ENCODE measurements around the gene DST. TPM values are rescaled to one million over a fixed set of nuclear protein-coding genes. Genes with fewer than 3 reads are reported as not detected.

DST gene
- total RNA-seq, result 1 to 10 TPM in 1 of 2 experiments, under 1 TPM in 1; 0.54 to 1.3 TPM

- POLR2A ChIA-PET, result no interaction called here
- ATAC-seq (ENCODE audit: low read depth) (no peak), DNase-seq (no peak)
- H3K27me3 Mint-ChIP-seq, result peaks cover 4% of the 10 kb centered on the region
- H3K36me3 Mint-ChIP-seq, result no peaks in the 10 kb centered on the region
- no peak within 1 kb of the TSS for H3K27ac Mint-ChIP-seq
- no peak within 1 kb of the TSS for H3K4me3 Mint-ChIP-seq
- H3K9me3 Mint-ChIP-seq, result no peaks in the 10 kb centered on the region
- H3K4me1 Mint-ChIP-seq, result no peaks in the 10 kb centered on the region
Measured at GRCh38 chr6:56642366-56643261, at the start of gene DST. DST (minus strand) TSS chr6:56642889.

DNA sequence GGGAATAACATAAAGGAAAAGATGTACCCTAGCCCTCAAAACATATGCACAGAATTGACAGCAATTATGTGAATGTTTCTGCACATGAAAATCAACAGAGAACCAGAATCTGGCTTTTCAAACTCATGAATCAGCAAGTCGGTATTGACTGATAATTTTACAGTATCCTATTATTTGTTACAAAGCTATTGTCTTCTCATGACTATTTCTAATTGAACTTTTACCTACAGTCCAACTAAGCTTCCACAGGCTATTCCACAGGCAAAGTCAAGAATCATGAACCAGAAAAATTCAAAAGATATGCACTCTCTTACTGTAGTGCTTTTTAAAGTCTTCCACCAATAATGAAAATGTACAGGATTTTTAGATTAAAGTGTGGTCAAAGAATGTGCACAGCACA, 49.1 kb upstream of the DST start:
- Mint-ChIP-seq H3K4me3 (no peak overlapping the region), H3K27me3 (peaks cover 10% of the 10 kb centered on the region), H3K9me3 (no peaks in the 10 kb centered on the region), H3K4me1 (no peaks in the 10 kb centered on the region), H3K27ac (no peak overlapping the region), H3K36me3 (no peaks in the 10 kb centered on the region)
- POLR2A ChIA-PET, result no interaction called here
- no peak for DNase-seq
- ATAC-seq (ENCODE audit: low read depth), result no peak

DNA sequence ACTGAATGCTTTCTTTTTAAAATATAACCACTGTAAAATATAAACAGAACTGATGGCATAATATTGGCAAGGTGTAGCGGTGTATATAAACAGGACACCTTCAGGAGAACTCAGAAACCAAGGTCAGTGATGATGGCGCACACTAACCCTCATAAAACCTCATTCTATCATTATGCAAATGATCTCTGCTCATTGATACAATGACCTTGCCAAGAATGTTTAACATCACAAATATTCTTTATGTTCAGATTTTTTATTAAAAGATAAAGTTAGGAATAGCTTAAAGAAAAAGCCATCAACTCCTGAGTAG, 48.6 kb upstream of the DST start:
- H3K36me3 Mint-ChIP-seq, result no peaks in the 10 kb centered on the region
- DNase-seq, result no peak
- no peak for ATAC-seq (ENCODE audit: low read depth)
- no peaks in the 10 kb centered on the region for H3K9me3 Mint-ChIP-seq
- peaks cover 6% of the 10 kb centered on the region for H3K27me3 Mint-ChIP-seq
- no peaks in the 10 kb centered on the region for H3K4me1 Mint-ChIP-seq
- POLR2A ChIA-PET, result no interaction called here
- no peak overlapping the region for H3K4me3 Mint-ChIP-seq
- H3K27ac Mint-ChIP-seq, result no peak overlapping the region

- Mint-ChIP-seq H3K36me3 (no peaks in the 10 kb centered on the region), H3K9me3 (no peaks in the 10 kb centered on the region), H3K27me3 (peaks cover 4% of the 10 kb centered on the region), H3K4me1 (no peaks in the 10 kb centered on the region), H3K4me3 (no peak overlapping the region), H3K27ac (no peak overlapping the region)
- no peak for ATAC-seq (ENCODE audit: low read depth)
- POLR2A ChIA-PET, result no interaction called here
- DNase-seq, result no peak
Measured at GRCh38 chr6:56690519-56691285, 48.0 kb upstream of the DST start.

GRCh38 chr6:56689663-56690062, 47.0 kb upstream of the DST start:
- H3K27ac Mint-ChIP-seq, result no peak overlapping the region
- H3K4me1 Mint-ChIP-seq, result no peaks in the 10 kb centered on the region
- no peak overlapping the region for H3K4me3 Mint-ChIP-seq
- no peak for DNase-seq
- no peaks in the 10 kb centered on the region for H3K9me3 Mint-ChIP-seq
- H3K27me3 Mint-ChIP-seq, result peaks cover 4% of the 10 kb centered on the region
- POLR2A ChIA-PET, result no interaction called here
- no peak for ATAC-seq (ENCODE audit: low read depth)
- no peaks in the 10 kb centered on the region for H3K36me3 Mint-ChIP-seq

- Mint-ChIP-seq H3K27ac (no peak overlapping the region), H3K36me3 (no peaks in the 10 kb centered on the region), H3K4me3 (no peak overlapping the region), H3K4me1 (no peaks in the 10 kb centered on the region), H3K27me3 (peaks cover 4% of the 10 kb centered on the region), H3K9me3 (no peaks in the 10 kb centered on the region)
- POLR2A ChIA-PET, result no interaction called here
- no peak for DNase-seq
- no peak for ATAC-seq (ENCODE audit: low read depth)
Measured at GRCh38 chr6:56689114-56689513, 46.4 kb upstream of the DST start.

- DNase-seq (no peak), ATAC-seq (ENCODE audit: low read depth) (no peak)
- no peak overlapping the region for H3K4me3 Mint-ChIP-seq
- POLR2A ChIA-PET, result no interaction called here
- no peaks in the 10 kb centered on the region for H3K9me3 Mint-ChIP-seq
- H3K4me1 Mint-ChIP-seq, result no peaks in the 10 kb centered on the region
- H3K36me3 Mint-ChIP-seq, result no peaks in the 10 kb centered on the region
- no peak overlapping the region for H3K27ac Mint-ChIP-seq
- H3K27me3 Mint-ChIP-seq, result peaks cover 4% of the 10 kb centered on the region
Measured at GRCh38 chr6:56688521-56688920, 45.8 kb upstream of the DST start.

GRCh38 chr6:56687551-56687950, 44.9 kb upstream of the DST start:
- peaks cover 4% of the 10 kb centered on the region for H3K27me3 Mint-ChIP-seq
- no peaks in the 10 kb centered on the region for H3K4me1 Mint-ChIP-seq
- no peak for ATAC-seq (ENCODE audit: low read depth)
- no peak overlapping the region for H3K4me3 Mint-ChIP-seq
- H3K9me3 Mint-ChIP-seq, result no peaks in the 10 kb centered on the region
- no peak for DNase-seq
- no peaks in the 10 kb centered on the region for H3K36me3 Mint-ChIP-seq
- no peak overlapping the region for H3K27ac Mint-ChIP-seq
- POLR2A ChIA-PET, result no interaction called here

- Mint-ChIP-seq H3K4me1 (no peaks in the 10 kb centered on the region), H3K4me3 (no peak overlapping the region), H3K9me3 (no peaks in the 10 kb centered on the region), H3K27me3 (peaks cover 4% of the 10 kb centered on the region), H3K36me3 (no peaks in the 10 kb centered on the region), H3K27ac (no peak overlapping the region)
- POLR2A ChIA-PET, result no interaction called here
- DNase-seq (no peak), ATAC-seq (ENCODE audit: low read depth) (no peak)
Measured at GRCh38 chr6:56686429-56686828, 43.7 kb upstream of the DST start.

GRCh38 chr6:56685994-56686393, 43.3 kb upstream of the DST start:
- Mint-ChIP-seq H3K36me3 (no peaks in the 10 kb centered on the region), H3K9me3 (no peaks in the 10 kb centered on the region)

DNA sequence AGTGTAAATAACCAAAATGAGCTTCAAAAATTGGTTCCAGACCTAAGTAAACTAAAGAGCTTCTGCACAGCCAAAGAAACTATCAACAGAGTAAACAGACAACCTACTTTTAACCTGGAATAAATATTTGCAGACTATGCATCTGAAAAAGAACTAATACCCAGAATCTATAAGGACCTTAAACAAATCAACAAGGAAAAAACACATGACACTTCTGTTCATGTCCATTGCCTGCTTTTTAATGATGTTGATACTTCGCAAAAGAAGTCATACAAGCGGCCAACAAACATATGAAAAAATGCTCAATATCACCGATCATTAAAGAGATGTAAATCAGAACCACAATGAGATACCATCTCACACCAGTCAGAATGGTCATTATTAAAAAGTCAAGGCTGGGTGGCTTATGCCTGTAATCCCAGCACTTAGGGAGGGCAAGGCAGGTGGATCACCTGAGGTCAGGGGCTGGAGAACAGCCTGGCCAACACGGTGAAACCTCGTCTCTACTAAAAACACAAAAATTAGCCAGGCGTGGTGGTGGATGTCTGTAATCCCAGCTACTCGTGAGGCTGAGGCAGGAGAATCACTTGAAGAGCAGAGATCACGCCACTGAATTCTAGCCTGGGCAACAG, 42.5 kb upstream of the DST start:
- H3K27me3 Mint-ChIP-seq, result peaks cover 4% of the 10 kb centered on the region
- H3K4me1 Mint-ChIP-seq, result no peaks in the 10 kb centered on the region
- H3K27ac Mint-ChIP-seq, result no peak overlapping the region
- H3K9me3 Mint-ChIP-seq, result no peaks in the 10 kb centered on the region
- POLR2A ChIA-PET, result no interaction called here
- H3K36me3 Mint-ChIP-seq, result no peaks in the 10 kb centered on the region
- ATAC-seq (ENCODE audit: low read depth) (no peak), DNase-seq (no peak)
- H3K4me3 Mint-ChIP-seq, result no peak overlapping the region

More at GRCh38 chr6:56685994-56686393, 43.3 kb upstream of the DST start:
- Mint-ChIP-seq H3K27ac (no peak overlapping the region), H3K27me3 (peaks cover 4% of the 10 kb centered on the region), H3K4me1 (no peaks in the 10 kb centered on the region), H3K4me3 (no peak overlapping the region)
- DNase-seq (no peak), ATAC-seq (ENCODE audit: low read depth) (no peak)
- POLR2A ChIA-PET, result no interaction called here

DNA sequence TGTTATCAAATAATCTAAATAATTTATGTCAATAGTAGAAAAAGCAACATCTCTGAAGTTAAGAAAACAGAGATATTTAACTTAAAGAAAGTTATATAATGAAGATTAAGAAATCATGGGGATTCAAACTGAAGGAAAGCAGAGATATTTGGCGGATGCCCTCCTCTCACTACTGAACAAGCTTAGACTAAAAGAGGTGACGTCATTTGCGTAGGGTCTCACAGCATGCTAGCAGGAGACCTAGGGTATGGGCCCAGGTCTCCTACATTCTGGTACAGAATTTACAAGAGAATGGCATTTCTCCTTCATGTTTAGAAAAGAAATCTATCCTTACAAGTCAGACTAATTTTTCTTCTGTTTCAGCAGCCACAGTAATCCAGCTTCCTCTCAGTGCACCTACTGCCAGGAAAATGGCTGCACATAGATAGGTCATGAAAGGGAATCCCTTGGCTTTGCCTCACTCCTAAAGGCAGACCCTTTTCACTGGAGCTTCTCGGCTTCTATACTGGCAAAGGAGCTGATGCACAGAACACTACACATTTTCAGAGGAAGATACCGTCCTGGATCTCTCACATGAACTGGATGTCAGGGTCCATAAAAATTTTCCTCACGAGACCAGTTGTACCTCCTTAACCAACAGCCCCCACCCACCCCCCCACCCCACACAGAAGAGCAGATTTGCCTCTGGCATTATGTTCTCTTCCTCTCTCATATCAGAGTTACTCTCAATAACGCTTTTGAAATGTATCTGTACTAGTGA, 41.8 kb upstream of the DST start:
- Mint-ChIP-seq H3K36me3 (no peaks in the 10 kb centered on the region), H3K9me3 (no peaks in the 10 kb centered on the region), H3K27ac (no peak overlapping the region), H3K27me3 (peaks cover 4% of the 10 kb centered on the region), H3K4me1 (no peaks in the 10 kb centered on the region), H3K4me3 (no peak overlapping the region)
- DNase-seq, result no peak
- no peak for ATAC-seq (ENCODE audit: low read depth)
- POLR2A ChIA-PET, result no interaction called here

- ATAC-seq (ENCODE audit: low read depth) (no peak), DNase-seq (no peak)
- Mint-ChIP-seq H3K27me3 (peaks cover 4% of the 10 kb centered on the region), H3K27ac (no peak overlapping the region), H3K9me3 (no peaks in the 10 kb centered on the region), H3K36me3 (no peaks in the 10 kb centered on the region), H3K4me3 (no peak overlapping the region), H3K4me1 (no peaks in the 10 kb centered on the region)
- POLR2A ChIA-PET, result no interaction called here
Measured at GRCh38 chr6:56683882-56684281, 41.2 kb upstream of the DST start.

Measured in activated naive CD8-positive, alpha-beta T cell treated with anti-CD3 and anti-CD28 coated beads, Interleukin-2, amount 10 ng/mL, durations not matched to agents 7 days and 5 days (primary cell).